NCI-H446 treated with DMSO at 0.1 percent for 48 hours (cell line): ENCODE results near the gene RCOR2.
A peak's percentile ranks its signal among the peaks of the same experiment; 100 is the strongest.

Experiments
- DNase-seq: peaks from one replicate; lab custom pipeline; 2025; lab: John Stamatoyannopoulos, UW

Gene RCOR2

DNA sequence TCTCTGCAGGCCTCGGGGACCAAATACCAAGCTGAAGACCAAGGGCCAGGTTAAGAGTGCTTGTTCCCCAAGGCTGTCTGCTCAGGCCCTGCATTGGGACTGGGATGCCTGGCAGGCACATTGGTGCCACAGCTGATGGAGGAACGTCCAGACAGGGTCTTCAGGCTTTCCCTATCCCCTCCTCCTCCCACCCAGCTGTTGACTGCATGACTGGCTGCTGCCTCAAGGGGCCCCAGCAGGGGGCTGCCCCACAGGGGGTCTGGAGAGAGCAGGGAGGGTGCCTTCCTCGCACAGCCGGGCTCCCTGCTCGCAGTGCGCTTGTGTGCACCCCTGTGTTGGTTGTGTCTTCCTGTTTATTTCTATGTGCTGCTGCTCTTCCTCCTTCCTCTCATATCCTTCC lies 9.9 kb downstream of the RCOR2 start:
- DNase-seq, result no peak

DNA sequence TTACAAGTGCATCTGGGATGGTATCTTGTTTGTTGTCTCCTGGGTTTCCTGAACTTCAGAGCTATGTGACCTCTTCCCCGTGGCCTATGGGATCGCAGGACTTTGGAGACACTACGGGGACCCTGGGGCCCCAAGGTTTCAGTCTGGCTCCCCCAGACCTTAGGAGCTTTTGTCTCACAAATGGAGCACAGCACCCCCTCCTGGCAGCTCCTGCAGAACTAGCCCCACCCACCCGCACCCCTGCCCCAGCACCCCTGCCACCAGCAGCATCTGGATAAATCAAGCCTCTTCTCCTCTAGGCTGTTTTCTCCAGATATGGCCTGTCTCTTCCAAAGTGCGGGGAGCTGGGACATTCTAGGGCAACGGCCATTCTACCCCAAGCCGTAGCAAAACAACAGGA lies 10.4 kb downstream of the RCOR2 start:
- DNase-seq, result no peak

DNA sequence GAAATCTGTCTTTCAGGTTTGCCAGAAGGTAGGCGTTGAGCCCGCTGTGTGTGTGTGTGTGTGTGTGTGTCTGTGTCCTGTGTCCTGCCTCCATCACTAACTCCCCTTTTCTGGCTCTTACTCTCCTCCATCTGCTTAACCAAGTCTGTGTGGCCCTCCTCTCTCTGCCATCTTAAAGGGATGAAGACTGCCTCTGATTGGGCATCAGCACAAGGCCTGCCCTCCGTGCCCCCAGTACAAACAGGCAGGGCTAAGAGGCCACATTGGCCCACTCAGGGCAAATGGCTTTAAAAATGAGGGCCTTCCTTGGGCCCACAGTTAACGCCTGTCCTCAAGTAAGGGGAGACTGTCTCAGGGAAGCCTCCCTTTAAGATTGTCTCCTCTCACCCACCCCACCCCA lies 10.9 kb downstream of the RCOR2 start:
- DNase-seq, result no peak

DNA sequence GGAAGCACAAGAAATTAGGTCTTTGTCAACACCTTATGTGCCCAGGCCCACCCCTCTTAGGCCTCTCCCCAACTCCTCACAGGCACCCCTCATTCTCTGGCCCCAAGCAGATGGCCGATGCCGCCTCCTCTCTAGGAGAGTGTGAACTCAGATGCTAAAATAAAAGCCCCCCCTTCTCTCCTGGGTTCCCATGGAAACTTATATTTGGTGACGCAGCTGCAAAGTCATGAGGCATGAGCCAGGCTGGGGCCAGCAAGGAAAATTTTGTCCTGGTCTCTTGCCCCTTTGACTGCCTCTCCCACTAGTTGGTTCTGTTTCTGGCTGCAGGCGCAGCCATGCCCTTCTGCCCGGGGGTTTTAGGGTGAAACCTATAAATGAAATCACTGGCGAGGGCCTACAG lies 11.8 kb downstream of the RCOR2 start:
- DNase-seq, result no peak

DNA sequence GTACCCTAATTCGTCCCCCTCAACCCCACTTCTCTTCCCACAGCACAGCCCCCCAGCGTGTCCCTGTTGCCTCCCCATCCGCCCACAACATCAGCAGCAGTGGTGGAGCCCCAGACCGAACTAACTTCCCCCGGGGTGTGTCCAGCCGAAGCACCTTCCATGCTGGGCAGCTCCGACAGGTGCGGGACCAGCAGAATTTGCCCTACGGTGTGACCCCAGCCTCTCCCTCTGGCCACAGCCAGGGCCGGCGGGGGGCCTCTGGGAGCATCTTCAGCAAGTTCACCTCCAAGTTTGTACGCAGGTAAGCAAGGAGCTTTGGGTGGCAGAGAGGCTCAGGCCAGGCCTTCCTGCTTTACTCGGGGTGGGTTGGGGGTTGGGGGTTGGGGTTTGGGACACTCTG lies 12.2 kb downstream of the RCOR2 start:
- no peak for DNase-seq

DNA sequence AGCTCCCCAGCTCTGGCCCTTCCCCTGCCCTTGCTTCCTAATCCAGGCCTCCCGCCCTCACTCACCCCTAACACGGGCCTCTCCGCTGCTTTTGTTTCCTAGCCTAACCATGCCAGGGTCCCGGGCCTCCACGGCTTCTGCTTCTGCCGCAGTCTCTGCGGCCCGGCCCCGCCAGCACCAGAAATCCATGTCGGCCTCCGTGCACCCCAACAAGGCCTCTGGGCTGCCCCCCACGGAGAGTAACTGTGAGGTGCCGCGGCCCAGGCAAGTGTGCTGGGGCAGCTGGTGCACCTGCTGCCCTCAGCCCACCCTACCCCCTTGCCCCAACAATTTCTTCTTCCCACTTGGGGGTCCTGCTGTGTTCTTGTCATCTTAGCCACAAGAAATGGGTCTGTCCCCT lies 13.1 kb downstream of the RCOR2 start:
- no peak for DNase-seq

DNA sequence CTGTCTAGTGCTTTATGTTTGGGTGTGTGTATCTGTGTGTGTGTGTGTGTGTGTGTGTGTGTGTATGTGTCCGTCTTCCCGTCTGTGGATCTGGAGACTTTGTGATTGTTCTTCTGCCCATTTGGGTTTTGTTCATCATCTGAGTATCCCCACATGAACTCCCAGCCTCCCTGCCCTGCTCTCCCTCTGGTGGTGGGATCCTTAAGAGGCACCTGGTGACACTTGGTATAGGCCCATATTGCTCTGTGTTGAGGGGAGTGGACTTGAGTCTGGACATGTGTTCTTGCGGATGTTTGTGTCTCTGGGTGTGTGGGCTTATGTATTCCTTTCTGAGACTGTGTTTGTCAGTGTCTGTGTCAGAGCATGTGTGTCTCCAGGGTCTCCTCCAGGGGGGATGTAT lies 15.3 kb downstream of the RCOR2 start:
- DNase-seq, result no peak

DNA sequence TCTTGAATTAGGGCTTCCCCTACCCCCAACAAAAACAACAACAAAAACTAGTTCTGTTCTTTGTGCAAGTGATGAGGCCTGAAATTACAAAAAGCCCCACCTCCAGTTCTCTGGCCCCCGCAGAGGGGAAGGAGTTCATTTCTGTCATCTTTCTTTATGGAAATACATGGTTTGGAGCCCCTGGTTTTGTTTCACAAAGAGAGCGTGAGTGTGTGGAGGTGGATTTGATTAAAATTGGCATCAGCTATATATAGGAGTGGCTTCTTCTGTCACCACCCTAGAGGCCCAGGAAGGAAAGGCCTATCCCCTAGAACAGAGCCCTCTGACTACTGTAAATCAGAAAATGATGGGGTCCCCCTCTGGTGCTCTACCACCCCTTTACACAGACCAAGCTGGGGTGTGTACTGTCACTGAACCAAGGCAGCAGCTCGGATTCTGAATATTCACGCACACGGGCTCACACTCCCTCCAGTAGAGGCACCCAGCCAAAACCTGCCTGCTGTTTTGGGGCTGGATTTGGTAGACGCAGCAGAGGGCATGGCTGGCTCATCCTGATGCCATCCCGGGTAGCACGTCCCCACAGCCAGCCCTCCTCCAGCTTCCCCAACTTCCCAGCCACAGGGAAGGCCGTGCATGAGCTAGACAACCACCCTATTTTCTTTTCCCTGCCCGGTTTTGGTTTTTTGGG lies 19.4 kb downstream of the RCOR2 start:
- DNase-seq, result no peak

DNA sequence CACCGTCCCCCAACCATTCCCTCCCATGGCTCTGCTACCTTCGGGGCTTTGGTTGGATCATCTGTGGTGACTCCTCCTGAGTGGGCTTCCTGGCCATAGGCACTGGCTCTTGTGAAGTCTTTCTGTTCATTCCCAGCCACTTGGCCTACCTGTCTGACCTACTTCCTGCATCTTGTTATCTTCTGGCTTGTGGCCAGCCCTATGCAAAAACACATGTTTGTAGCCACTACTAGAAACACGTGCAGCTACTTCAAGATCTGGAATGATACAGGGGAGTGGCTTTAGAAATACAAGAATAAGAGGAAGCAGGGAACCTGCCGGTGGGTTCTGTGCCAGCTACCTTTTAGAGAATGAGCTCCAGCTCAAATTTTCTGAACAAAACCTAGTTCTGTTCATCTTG lies 20.9 kb downstream of the RCOR2 start:
- no peak for DNase-seq

DNA sequence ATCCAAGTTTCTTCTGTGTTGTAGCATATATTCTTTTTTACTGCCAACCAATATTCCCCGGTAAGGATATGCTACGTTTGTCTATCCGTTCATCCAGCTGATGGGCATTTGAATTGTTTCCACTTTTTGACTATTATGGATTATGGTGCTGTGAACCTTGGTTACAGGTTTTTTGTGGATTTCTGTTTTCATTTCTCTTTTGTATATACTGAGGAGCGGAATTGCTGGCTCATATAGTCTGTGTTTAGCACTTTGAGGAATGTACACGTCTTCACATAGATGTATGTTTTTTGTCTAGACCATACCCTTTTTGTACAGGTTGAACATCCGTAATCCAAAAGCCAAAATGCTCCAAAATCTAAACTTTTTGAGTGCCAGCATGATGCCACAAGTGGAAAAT lies 23.6 kb downstream of the RCOR2 start:
- DNase-seq, result no peak

DNA sequence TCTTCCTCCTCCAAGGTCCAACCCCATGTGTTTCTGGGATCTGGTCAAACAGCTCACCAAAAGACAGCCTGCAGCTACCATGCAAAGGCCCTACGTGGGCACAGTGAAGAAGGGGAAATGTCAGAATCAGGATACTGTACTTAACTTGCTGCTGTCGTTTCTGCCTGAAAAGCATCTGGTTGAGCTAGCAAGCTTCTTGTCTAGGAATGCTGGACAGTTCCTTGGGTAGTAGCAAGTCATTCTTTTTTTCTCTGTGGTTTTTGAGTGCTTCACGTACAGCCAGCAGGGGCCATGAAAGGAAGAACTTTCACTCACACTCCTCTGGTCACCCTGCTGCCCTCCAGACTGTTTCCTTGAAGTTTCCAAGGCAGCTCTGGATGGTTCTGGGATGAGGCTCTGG lies 24.7 kb downstream of the RCOR2 start:
- DNase-seq, result no peak

DNA sequence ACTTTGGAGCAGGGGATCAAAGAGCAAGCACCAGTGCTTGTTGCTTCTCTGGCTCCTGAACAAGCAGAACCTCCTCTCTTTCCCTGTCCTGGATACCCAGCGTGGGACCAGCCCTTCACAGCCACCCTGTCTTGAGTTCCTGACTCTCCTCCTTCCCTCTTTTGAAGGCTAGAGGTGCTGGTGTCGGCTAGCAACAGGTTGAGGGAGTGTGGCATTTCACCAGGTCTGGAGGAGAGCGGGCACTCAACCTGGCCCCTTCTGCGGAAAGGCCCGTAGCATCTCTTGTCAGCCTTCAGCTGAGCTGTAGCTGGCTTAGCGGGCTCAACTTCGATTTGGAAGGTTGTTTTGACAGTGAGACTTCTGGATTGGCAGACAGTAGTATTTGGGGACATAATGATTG lies 26.6 kb downstream of the RCOR2 start:
- DNase-seq, result no peak

DNA sequence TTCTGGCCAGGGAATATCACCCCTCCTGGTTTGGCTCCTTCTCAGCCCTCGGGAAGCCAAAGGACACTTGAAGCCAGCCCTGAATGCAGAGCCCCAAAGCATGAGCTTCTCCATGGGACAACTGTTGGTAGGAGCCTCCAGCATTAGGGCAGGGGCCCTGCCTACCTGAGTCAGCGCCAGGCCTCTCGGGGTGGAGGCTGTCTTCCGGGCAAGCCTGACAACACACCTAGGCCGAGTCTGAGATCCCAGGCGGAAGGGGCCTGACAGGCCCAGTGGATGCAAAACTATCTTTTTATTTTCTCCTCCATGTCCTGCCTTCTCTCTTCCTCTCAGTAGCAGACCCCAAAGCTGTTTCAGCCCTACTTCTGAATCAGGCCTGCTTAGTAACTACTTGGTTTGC lies 27.6 kb downstream of the RCOR2 start:
- DNase-seq, result no peak

DNA sequence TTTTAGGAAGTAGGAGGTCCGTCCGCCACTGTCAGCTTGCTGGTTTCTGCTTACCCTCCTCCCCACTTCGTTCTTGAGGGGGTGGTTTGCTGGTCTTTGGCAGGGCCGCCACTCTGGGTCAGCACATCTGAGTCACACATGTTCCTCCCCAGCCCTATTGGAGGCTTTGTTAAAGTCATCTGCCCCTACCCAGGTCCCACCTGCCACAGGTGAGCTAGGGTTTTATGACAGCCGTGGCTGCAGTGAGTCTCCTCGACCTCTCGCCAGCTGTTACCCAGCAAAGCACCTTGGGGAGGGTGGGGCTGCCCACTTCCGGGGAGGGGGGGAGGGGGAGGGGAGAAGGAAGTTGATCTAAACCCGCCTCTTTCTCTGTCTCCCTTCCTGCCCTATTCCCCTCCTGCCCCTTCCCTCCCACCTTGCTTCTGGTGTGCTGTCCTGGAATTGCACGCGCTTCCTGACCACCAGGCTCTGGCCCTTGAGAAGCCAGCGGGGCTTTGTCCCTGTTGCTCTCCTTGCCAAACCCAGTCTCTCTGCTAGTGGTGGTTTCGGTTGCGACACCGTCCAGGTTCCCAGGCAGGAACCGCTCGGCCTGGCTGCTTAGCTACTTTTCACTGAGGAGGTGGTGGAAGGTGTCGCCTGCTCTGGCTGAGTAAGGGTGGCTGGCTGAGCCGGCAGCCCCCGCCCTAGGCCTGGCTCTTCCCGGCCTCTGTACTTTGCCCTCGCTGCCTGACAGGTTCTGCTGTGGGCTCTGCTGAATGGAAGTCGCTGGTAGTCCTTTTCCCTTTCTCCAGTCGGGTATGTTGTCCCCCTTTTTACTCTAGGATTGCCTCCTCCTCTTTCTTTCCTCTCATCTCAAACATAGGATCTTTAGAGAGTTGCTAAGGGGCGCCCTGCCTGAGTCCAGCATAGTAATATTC lies 28.5 kb downstream of the RCOR2 start:
- no peak for DNase-seq

DNA sequence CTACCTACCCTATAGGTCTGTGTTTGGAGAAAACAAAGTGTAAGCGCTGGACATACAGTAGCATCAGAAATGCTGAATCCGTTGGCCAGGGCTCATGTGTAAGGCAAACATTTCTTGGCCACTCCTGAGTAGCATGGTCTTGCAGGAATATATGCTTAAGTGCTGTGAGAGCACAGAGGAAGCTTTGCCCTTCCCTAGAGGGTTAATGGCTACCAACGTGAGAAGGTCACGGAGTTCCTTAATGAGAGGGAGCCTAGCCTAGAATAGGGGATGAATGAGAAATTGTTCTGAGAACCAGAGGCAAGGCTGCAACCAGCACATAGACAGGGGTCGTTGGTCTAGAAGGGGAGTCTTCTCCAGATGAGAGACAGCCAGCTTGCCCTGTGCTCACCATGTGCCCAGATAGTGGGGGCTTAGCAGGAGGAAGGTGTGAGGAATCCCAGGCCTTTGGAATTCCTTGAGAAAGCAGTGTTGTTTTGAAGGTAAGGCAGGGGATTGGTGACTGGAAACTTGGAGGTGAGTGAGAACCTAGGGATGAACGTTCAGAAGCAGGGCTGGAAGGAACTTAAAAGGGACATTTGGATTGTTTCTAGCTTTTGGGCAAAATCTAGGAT lies 29.5 kb downstream of the RCOR2 start:
- no peak for DNase-seq

DNA sequence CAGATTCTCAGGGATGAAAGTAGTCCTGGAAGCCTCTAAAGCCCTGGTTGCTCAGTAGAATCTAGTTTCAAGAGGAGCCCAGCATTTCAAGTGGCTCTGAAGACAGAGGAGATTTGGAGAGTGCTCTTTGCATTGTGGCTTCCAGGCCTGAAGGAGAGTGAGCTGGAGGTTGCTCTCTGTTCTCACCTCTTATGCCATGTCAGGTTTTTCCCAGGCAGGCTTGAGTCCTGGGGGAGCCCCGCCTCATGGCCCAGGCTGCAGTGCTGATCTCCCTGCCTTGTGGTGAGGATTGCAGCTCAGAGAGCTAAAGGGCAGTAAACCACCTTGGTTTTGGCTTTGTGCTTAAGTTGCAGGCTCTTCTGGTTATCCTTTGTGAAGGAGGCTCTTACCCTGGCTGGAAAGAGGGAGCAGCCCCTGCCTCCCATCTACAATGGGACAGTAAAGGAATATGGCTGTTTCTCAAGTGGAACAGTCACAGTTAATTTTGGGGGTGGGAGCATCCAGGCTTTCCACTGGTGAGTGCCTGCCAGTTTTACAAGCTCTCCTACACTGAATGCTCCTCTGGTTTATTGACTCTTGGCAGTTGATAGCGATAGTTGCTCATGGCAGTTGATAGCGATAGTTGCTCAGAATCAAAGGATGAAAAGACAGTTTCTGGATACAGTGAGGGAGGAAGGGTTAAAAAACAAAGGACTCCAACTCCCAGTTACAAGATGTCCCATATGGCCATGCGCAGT lies 32.6 kb downstream of the RCOR2 start:
- DNase-seq, result no peak

DNA sequence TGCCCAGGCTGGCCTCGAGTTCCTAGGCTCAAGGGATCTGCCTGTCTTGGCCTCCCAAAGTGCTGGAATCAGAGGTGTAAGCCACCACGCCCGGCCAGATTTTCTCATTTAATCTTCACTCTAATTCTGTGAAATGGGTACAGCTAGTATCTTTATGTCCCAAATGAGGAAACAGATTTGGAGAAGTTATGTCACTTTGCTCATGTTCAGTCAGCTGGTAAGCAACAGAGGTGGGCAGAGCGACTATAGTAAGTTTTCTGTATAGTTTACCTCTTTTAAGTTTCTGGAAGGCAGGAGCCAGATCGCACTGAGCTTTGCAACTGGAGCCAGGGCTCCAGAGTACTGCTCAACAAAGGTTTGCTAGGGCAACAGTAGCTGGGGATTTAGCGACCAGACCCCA lies 33.2 kb downstream of the RCOR2 start:
- DNase-seq, result no peak

DNA sequence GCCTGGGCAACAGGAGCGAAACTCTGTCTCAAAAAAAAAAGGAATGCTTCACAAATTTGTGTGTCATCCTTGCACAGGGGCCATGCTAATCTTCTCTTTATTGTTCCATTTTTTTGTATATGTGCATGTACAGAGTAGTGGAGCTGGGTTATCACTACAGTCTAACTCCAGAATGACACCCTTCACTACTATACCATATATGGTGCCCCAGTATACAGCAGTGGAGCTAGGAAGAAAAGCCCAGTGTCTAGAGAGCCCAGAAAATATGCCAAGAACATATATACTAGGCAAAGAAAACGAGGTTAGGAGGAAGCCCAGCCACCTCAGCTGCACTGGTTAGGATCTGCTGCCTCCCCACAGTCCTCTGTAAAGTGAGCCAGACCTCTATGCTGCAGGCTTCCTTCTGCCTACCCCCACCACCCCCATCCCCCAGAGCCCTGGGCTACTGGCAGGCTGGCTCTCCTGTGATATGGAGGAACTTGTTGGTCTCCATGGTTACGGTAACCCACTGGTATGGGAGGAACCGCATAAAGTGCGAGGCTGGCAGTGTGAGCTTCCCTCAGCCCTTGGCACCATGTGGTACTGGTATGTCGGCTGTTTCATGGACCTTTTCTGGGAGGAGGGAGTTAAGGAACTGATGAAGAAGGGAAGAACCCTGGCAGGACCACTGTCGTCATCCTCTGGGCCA lies 34.3 kb downstream of the RCOR2 start:
- DNase-seq, result no peak

DNA sequence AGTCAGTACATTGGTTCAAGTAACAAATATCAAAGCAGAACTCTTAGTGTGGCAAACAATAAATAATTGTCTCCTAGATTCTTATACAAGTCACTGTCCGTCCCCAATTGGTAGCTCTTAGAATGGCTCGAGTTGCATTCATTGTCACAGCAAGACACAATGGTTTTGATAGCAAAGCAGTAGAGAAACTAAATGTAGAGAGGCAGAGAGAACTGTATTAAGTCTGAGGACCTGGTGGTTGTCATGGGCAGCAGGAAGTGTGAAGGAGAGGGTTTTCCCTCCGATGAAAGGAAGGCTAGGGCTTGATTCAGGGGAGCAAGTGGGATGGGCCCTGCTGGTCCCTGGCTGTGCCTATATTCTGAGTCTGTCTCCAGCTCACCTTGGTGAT lies 36.6 kb downstream of the RCOR2 start:
- DNase-seq, result no peak

DNA sequence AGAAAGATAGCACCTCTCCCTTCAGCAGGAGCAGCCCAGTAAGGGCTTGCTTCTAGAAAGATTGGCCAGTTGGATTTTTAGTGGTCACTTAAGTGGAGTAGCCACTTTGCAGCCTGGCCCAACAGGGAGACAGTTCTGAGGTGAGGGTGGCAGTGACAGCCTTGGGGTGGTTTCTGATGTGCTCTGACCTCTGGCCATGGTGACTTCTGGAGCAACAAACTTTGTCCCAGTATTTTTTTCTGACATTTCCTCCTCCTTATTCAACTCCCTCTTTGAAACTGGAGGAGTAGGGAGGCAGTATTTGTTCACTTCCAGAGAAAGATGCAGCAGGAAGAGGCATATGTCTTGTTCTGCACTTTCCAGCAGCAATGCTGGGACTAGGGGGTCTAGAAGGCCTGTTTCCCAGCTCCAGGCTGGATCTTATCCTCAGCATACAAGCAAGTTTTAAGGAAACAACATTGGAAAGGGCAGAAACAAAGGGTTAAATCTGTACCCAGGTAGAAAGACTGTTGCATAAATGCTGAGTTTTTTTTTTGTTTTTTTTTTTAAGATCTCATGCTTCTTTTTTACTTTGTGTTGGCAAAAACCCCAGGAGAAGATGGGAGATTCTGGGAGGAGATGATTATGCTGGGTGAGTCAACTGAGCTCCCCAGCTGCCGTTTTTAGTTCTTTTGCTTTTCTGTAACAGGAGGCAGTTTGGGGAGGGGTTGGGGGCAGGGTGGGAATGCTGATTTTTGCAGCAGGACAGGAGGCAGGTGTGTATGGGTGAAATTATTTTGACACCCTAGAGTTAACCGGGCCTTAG lies 37.2 kb downstream of the RCOR2 start:
- peak; percentile 54 for DNase-seq

DNA sequence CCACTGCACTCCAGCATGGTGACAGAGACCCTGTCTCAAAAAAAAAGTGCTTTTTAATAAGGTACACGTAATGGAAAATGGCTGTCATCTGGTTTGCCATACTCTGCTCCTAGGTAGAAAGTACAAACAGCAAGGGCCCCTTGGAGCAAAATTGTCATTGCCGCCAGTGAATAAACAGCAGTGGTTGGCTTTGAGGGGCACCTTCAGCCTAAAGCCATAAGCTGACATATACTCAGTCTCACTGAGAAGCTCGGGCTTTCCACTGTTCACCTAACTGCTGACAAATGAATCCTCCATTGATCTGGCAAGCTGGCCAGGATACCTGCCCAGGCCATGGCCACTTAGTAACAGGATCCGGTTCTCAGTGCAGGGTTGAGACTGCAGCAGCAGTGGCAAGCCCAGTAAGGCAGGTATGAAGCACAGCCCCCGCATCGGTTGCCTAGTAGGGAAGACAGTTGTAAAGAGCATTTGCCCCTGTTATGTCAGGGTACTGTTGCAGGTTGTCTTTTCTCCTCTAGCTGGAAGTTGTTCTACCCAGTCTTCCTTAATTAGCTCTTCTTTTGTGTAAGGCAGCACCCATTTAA lies 39.2 kb downstream of the RCOR2 start:
- no peak for DNase-seq
